ENCODE data around the gene KCNJ6. TPM values are rescaled to one million over a fixed set of nuclear protein-coding genes. Genes with fewer than 3 reads are reported as not detected.

KCNJ6 gene
- total and polyA plus RNA-seq, 9 of the 15 experiments (the other 6 are each of a cell fraction or from before 2014, with no cell fraction given): 0.06 to 0.21 (median 0.13) TPM; not detected in 1

DNA sequence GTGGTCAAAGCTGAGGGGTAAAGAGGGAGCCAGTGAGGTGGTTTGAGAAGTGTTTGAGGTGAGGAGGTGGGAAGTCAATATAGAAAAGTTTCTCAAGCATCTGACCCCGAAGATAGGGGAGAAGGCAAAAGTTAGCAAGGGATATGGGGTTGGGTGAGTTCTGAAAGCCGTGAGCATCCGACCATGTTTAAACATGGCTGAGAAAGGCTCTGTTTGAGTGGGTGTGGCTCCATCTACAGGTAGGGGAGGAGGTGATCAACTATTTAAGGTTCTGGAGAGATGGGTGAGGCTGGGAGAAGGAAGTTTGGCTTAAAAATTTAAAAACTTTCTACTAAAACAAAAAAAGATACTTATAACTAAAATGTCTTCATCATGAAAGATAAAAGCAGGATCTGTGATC is 273.8 kb downstream of the KCNJ6 start (continued):
- TF ChIP-seq REST (IDR thresholded peaks at IDR 0.05; ENCODE audit: borderline replicate concordance): peak; percentile 59; the same call in 1 of the 2 replicates
- TF ChIP-seq REST (CRISPR knock-in tag; IDR thresholded peaks at IDR 0.05; ENCODE audit: low read depth): no peak
- peak; percentile 80 to 90 for TF ChIP-seq RAD21 (CRISPR knock-in tag; conservative IDR thresholded peaks at IDR 0.05 in 1 of 2, IDR thresholded peaks at IDR 0.05 in 1 of 2)
- TF ChIP-seq TAF1 (IDR thresholded peaks at IDR 0.05; ENCODE audit: control insufficient read depth, extremely low read depth, insufficient read depth, low read length, severe bottlenecking): no peak
- 0 out of 2 replicates have a peak, but pooled peaks have one; percentile 15 for TF ChIP-seq L3MBTL2 (IDR thresholded peaks at IDR 0.05)
- TF ChIP-seq ARNT (IDR thresholded peaks at IDR 0.05): no peak
- no peak for TF ChIP-seq NR4A1 (CRISPR knock-in tag; IDR thresholded peaks at IDR 0.05)
- TF ChIP-seq NR4A1 (tag; IDR thresholded peaks at IDR 0.05): no peak
- TF ChIP-seq GATA2 (CRISPR knock-in tag; IDR thresholded peaks at IDR 0.05): no peak
- TF ChIP-seq, protein P1, sequence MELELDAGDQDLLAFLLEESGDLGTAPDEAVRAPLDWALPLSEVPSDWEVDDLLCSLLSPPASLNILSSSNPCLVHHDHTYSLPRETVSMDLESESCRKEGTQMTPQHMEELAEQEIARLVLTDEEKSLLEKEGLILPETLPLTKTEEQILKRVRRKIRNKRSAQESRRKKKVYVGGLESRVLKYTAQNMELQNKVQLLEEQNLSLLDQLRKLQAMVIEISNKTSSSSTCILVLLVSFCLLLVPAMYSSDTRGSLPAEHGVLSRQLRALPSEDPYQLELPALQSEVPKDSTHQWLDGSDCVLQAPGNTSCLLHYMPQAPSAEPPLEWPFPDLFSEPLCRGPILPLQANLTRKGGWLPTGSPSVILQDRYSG (tag; conservative IDR thresholded peaks at IDR 0.05; ENCODE audit: low read depth): no peak
- peak in 1 of 2 experiments; percentile 23; a peak in 1 of 4 replicates for TF ChIP-seq RCOR1 (IDR thresholded peaks at IDR 0.05; ENCODE audit: borderline replicate concordance in 1 of 2, low read depth in 2 of 2, low read length in 2 of 2)
- no peak for TF ChIP-seq ZNF695 (CRISPR knock-in tag; IDR thresholded peaks at IDR 0.05)
- TF ChIP-seq RBM39 (optimal IDR thresholded peaks at IDR 0.05; ENCODE audit: low read depth, low read length): no peak
- no peak for TF ChIP-seq ZEB2 (IDR thresholded peaks at IDR 0.05)
- TF ChIP-seq HDAC3 (IDR thresholded peaks at IDR 0.05; ENCODE audit: borderline replicate concordance, partially characterized antibody): no peak
- peak; percentile 72 for TF ChIP-seq DEAF1 (CRISPR knock-in tag; IDR thresholded peaks at IDR 0.05)
- TF ChIP-seq MEIS2 (IDR thresholded peaks at IDR 0.05; ENCODE audit: partially characterized antibody): no peak
- TF ChIP-seq MEF2D (tag; conservative IDR thresholded peaks at IDR 0.05; ENCODE audit: low read depth): no peak

All from K562 (cell line).